ENCODE results near the gene SENP6. TPM values are rescaled to one million over a fixed set of nuclear protein-coding genes. Genes with fewer than 3 reads are reported as not detected.

The SENP6 gene
- total and polyA plus RNA-seq, 2 donors (not counting 1 experiment from before 2014, with no cell fraction given): 30.8 to 161 TPM

GRCh38 chr6:75556240-75556639, 45.4 kb upstream of the SENP6 start:
- Histone ChIP-seq H4K20me1 (ENCODE audit: control insufficient read depth, insufficient read depth, low read length, poor library complexity, severe bottlenecking) (no peaks in the 10 kb centered on the region), H3K4me3 (ENCODE audit: control extremely low read depth in 1 of 5, extremely low read depth in 1 of 5, insufficient read depth in 1 of 5, low read depth in 2 of 5, low read length in 4 of 5) (no peak overlapping the region), H3K4me1 (ENCODE audit: control insufficient read depth in 2 of 2, insufficient read depth in 2 of 2, low read length in 2 of 2) (no peaks in the 10 kb centered on the region), H2AFZ (ENCODE audit: insufficient read depth, low read depth, low read length, poor library complexity, severe bottlenecking) (no peak overlapping the region), H3K9me3 (ENCODE audit: control extremely low read depth in 1 of 3, control insufficient read depth in 2 of 3, insufficient read depth in 1 of 3, low read length in 2 of 3) (no peaks in the 10 kb centered on the region), H3K79me2 (ENCODE audit: control insufficient read depth, insufficient read depth, low read length) (no peaks in the 10 kb centered on the region), H3K4me2 (replicated peaks; ENCODE audit: low read depth, low read length, poor library complexity, severe bottlenecking) (no peak overlapping the region), H3K36me3 (replicated peaks in 1 of 2; ENCODE audit: control extremely low read depth in 1 of 2, control insufficient read depth in 1 of 2, extremely low read depth in 1 of 2, insufficient read depth in 2 of 2, low read length in 1 of 2) (no peaks in the 10 kb centered on the region), H3K9ac (ENCODE audit: low read length) (no peak overlapping the region), H3K27me3 (replicated peaks in 1 of 4; ENCODE audit: control extremely low read depth in 1 of 4, control insufficient read depth in 3 of 4, insufficient read depth in 4 of 4, low read length in 3 of 4) (no peaks in the 10 kb centered on the region), H3K27ac (ENCODE audit: low read length in 2 of 2) (no peak overlapping the region)
- H3K27me3 Mint-ChIP-seq: peaks cover 8% of the 10 kb centered on the region
- DNase-seq (no peak), ATAC-seq (ENCODE audit: low read depth) (no peak)
- no peak overlapping the region for H3K27ac Mint-ChIP-seq
- H3K4me3 Mint-ChIP-seq: no peak overlapping the region
- TF ChIP-seq CTCF (IDR thresholded peaks at IDR 0.05) (no peak), EZH2 (IDR thresholded peaks at IDR 0.05; ENCODE audit: borderline replicate concordance, insufficient read depth, low read depth, low read length, poor library complexity, severe bottlenecking) (no peak)
- CTCF ChIA-PET: no interaction called here
- peaks cover 2% of the 10 kb centered on the region for H3K4me1 Mint-ChIP-seq
- POLR2A ChIA-PET: no interaction called here
- peaks cover 2% of the 10 kb centered on the region for H3K9me3 Mint-ChIP-seq (ENCODE audit: insufficient read depth)
- intact Hi-C loops (cut with micrococcal nuclease): no loop called here
- 87% methylated on average over 4 of the region's 5 CpGs for WGBS (ENCODE audit: insufficient coverage)

- Histone ChIP-seq H3K9ac (ENCODE audit: low read length) (no peak overlapping the region), H3K79me2 (ENCODE audit: control insufficient read depth, insufficient read depth, low read length) (no peaks in the 10 kb centered on the region), H3K4me3 (ENCODE audit: control extremely low read depth in 1 of 5, extremely low read depth in 1 of 5, insufficient read depth in 1 of 5, low read depth in 2 of 5, low read length in 4 of 5) (no peak overlapping the region), H3K9me3 (ENCODE audit: control extremely low read depth in 1 of 3, control insufficient read depth in 2 of 3, insufficient read depth in 1 of 3, low read length in 2 of 3) (no peaks in the 10 kb centered on the region), H4K20me1 (ENCODE audit: control insufficient read depth, insufficient read depth, low read length, poor library complexity, severe bottlenecking) (no peaks in the 10 kb centered on the region), H3K4me1 (ENCODE audit: control insufficient read depth in 2 of 2, insufficient read depth in 2 of 2, low read length in 2 of 2) (no peaks in the 10 kb centered on the region), H2AFZ (ENCODE audit: insufficient read depth, low read depth, low read length, poor library complexity, severe bottlenecking) (no peak overlapping the region), H3K27ac (ENCODE audit: low read length in 2 of 2) (no peak overlapping the region), H3K27me3 (replicated peaks in 1 of 4; ENCODE audit: control extremely low read depth in 1 of 4, control insufficient read depth in 3 of 4, insufficient read depth in 4 of 4, low read length in 3 of 4) (no peaks in the 10 kb centered on the region), H3K36me3 (replicated peaks in 1 of 2; ENCODE audit: control extremely low read depth in 1 of 2, control insufficient read depth in 1 of 2, extremely low read depth in 1 of 2, insufficient read depth in 2 of 2, low read length in 1 of 2) (no peaks in the 10 kb centered on the region), H3K4me2 (replicated peaks; ENCODE audit: low read depth, low read length, poor library complexity, severe bottlenecking) (no peak overlapping the region)
- TF ChIP-seq CTCF (IDR thresholded peaks at IDR 0.05): no peak
- no peak for TF ChIP-seq EZH2 (IDR thresholded peaks at IDR 0.05; ENCODE audit: borderline replicate concordance, insufficient read depth, low read depth, low read length, poor library complexity, severe bottlenecking)
- intact Hi-C loops (cut with micrococcal nuclease): no loop called here
- ChIA-PET POLR2A (no interaction called here), CTCF (no interaction called here)
- peaks cover 8% of the 10 kb centered on the region for H3K27me3 Mint-ChIP-seq
- H3K9me3 Mint-ChIP-seq (ENCODE audit: insufficient read depth): no peaks in the 10 kb centered on the region
- no CpG with 5 or more reads among the region's 1 CpG for WGBS (ENCODE audit: insufficient coverage)
- DNase-seq (no peak), ATAC-seq (ENCODE audit: low read depth) (no peak)
- no peak overlapping the region for H3K4me3 Mint-ChIP-seq
- H3K4me1 Mint-ChIP-seq: peaks cover 2% of the 10 kb centered on the region
- no peak overlapping the region for H3K27ac Mint-ChIP-seq
Observed at GRCh38 chr6:75557068-75557467, 44.6 kb upstream of the SENP6 start.

All from B cell (primary cell).